Fibroblast of skin of scalp (primary cell): ENCODE measurements around the gene SGSM2.
A peak's percentile ranks its signal among the peaks of the same experiment; 100 is the strongest.

ENCODE experiments used
- DNase-seq: peaks from one replicate; pipeline ENCODE4 v3.0.0-alpha.2; 2013

SGSM2 gene

DNA sequence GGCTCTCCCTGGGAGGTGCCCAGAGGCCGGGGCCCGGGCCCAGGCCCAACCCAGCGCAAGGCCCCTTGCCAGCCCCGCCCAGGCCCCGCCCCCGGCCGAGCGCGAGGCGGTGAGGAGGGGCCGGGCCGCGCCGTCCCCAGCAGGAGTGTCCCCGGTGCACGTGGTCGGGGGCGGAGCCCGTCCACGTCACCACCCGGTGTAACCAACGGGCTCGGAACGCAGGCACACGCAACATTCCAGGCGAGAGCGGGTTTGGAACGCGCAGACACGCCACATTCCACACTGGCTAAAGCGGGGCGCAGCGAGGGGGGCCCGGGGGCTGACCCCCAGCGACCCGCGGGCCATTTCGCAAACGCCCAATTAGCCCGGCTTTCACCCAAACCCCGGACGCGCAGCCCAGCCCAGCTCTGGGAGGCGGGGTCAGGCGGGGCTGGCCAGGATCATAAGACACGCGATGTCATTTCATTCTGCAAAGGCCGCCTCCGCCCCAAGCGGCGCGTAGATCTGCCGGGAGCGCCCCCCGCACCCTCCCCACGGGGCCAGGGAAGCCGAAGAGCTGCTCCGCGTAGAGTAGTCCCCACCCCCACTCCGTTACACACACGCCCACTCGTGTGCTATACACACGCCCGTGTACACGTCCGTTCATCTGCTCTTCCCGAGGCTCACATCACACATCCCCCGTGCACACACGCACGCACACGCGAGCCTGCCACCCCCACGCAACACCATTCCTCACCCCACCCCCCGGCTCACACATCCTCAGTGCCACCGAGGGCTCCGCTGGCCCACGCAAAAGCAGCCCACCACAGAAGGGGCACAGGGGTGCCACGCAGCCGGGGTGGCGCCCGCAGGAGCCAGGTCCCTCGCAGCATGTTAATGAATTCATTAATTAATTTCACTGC is 62.5 kb downstream of the SGSM2 start:
- DNase-seq, result peak; percentile 96

DNA sequence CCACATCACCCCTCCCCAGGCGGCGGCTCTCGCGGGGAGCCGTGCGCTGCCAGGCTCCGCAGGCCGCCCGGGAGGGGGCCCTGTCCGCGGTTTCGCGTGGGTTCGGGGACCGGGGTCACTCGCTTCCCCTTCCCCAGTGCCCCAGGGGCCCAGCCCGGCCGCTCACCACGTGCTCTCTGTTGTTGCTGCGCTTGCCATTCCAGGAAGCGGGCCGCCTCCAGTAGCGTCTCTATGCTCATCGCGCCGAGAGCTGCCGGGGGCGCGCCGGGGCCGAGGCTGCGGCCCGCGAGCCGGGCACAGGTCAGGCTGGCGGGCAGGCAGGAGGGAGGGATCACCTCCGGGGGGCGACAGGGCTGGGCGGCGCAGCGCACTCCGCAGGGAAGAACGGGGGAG is 63.2 kb downstream of the SGSM2 start:
- DNase-seq, result peak; percentile 41

DNA sequence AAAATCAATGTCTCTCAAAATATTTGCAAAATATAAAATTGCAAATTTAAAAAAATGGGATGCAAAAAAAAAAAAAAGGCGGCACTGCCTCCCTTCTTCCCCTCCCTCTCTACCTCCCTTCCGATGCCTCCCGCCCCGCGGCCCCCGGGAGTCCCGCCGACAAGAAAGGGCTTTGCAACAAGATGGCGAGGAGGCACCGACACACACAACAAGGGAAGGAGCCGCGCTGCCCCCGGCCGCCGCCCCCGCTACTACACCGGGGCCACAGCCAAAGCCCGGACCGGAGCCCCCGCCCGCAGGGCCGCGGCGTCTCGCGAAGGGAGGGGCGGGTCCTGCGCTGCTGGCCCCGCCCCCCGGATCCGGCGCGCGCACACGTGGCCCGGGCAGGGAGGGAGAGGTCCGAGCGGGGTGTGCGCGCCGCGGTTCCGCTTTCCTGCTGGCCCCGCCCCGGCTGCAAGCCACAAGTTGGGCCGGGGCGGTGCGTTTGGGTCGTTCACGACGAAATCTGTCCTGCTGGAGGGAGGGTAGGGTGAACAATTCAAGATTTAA is 63.6 kb downstream of the SGSM2 start, which contains the start of gene MNT:
Gene MNT, minus strand, starts transcription at position 184 of the 549 bp plus-strand sequence. CDS start 348 bp downstream, outside the sequence.
- DNase-seq, result peak; percentile 97

DNA sequence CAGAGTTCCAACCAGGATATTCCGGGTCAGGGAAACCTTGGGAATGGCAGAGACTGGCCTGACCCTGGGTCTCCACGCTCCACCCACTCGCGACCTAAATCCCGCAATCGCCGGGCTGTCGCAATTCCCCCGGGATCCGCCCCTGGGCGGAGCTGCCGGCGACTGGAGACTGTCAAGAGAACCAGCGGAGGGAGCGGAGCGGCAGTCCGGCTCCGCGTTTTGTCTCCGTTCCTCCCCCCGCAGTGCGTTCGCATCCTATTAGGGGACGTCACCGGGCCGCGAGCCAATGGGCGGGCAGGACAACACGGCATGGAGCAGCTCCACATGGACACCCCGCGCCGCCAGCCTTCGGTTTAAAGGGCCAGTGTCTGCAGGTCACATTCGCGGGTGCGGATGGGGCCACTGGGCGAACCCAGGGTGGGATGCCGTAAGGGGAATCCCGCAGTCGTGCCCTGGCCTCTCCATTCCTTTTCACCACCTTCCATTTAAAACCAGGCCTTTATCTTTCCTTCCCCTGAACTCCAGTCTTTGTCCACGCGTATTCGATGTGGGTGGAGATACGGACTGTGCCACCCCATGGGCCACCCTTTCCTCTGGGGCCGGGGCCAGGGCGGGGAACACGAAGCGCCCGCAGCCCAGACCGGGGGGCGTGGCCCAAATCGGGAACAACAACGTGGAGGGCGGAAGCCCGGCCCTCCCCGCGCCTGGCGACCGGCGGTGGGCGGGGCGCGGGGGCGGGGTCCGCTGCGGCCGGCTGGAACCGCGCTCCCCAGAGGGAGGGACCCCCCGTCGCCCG is 64.3 kb downstream of the SGSM2 start:
- peak; percentile 100 for DNase-seq

DNA sequence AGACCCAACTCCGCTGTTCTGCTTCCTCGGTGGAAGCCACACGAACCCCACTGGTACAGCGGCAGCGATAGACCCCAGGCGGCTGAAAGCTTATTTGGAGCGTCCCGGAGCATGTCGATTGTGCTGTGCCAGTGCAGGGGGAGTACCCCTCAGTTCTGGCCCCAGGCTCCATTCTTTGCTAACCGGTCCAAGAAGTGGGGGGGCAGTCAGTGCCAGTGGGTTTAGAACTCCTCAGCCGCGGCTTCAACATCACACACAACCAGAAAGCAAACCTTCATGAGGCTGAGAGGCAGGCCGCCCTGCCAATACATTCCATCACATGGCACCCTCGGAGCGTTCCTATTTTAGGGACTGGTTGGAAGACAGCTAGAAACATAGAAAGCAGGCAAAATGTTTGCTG is 65.2 kb downstream of the SGSM2 start:
- no peak for DNase-seq

DNA sequence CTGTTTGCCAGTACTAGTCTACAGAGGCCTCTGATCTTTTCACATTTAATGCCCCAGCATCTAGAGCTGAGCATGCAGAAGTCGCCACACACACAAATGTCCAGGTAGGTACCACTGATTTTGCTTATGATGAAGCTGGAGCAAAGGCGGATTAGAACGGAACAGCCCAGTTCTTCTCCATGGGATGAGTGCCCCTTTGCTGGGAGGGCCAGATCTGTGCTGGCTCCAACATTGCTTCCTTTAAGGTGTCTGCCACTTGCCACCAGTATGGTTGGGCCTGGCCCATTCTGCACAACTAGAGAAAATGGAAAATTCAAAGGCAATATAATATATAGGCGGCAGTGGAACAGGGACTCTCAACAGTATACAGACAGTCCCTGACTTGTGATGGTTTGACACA is 65.7 kb downstream of the SGSM2 start:
- DNase-seq, result no peak

DNA sequence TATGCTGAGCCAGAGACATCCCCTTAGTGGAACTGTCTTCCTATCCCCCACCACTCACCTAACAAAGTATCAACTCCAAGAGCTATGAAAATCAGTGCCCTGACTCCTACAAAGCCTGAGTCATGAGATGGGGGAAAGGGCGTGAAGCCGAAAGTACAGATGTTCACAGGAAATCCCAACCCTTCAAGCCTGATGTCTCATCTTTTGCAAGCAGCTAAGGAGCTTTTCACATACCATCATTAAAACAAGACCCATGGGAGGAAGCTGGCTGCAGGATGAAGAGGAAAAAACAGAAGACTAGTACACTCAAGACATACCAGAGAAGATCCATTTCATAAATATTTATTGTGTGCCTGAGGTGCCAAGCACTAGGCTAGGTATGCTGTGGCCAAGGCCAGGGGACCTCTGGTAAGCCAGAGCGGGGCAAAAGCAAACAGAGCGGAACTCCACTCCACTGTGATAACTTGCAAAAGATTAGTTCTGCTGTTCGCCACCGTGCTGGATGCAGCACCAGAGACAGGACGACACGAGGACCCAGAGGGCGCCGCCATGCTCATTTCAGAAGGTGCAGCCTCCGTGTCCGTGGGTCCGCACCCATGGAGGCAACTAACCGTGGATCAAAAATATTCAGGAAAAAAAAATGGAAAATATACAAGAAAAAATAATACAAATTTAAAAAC is 68.1 kb downstream of the SGSM2 start:
- DNase-seq, result peak; percentile 90

DNA sequence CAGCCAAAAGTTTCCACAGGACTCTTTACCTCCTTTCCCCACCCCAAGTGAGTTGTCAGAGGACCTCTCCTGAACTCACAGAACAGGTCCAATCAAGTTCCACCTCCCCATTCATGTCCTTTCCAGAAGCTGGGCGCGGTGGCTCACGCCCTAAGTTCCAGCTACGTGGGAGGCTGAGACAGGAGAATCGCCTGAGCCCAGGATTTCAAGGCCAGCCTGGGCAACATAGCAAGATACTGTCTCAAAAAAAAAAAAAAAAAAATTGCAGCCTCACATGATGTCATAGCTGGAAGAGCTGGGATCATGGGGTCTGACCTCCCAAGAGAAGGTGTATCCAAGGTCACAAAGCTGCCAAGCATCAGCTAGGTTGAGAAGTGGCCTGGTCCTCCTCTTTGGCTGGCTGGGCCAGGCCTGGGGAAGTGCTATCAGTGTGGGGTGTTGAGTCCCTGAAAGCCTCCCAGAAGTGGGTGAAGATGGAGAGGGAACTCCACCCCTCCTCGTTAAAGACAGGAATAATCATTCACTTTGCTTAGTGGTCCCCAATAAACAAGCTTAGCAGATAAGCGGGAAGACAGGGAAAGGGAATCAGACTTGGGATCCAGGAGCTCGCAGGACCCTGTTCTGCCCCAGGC is 69.1 kb downstream of the SGSM2 start:
- no peak for DNase-seq

DNA sequence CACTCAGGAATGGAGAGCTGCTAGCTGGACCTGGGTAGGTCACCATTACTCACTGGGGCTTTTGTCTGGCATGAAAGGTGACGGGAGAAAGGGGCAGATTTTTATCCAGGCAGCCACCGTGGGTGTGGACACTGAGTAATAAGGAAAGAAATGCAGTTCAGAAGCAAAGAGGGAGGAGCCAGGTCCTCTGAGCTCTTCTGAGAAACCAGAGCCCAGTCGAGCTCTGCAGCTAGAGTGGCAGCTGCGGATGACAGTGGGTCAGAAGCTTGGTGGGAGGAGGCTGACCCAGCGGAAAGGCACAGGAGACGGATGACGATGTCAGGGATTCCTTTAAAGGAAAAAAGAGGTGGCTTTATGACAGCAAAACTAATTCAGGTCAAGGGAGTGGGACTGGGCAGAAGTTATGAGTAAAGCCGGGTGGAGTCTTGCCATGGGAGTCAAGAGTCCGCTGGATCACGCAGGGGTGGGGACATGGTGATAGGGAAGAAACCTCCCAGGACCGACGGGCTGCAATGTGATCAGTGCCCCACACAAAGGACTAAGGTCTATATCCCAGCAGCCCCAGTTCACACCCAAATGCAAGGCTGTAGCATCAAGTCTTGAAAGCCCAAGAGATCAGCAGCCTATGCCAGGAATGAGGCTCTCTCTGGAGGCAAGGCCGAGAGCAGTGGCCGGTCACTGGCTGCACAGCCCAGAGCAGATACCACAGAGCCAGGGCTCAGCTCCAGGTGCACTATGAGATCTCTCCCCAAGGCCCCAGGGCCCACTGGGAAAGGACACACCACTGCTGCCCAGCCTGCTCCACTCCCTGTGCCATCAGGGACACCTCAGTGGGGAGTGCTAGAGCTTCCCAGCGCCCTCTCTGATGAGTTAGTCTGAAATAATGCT is 69.8 kb downstream of the SGSM2 start:
- DNase-seq, result peak; percentile 86

DNA sequence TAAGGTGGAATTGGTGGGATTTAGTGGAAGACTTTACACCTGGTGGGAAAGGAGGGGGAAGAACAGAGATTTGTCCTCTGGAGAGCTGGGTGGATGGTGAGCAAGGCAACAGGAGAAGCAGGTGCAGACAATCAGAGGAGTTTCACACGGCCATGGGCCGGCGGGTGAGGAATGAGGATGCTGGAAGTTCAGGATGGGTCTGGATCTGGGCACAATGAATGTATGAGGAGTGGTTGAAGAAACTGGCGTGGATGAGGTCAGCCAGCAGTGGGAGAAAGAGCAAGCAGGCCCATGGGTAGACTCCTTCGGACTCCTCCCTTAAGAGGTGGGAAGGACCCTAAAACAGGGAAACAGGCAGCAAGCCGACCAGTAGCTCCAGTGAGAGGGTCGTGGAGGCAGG is 73.7 kb downstream of the SGSM2 start:
- no peak for DNase-seq

DNA sequence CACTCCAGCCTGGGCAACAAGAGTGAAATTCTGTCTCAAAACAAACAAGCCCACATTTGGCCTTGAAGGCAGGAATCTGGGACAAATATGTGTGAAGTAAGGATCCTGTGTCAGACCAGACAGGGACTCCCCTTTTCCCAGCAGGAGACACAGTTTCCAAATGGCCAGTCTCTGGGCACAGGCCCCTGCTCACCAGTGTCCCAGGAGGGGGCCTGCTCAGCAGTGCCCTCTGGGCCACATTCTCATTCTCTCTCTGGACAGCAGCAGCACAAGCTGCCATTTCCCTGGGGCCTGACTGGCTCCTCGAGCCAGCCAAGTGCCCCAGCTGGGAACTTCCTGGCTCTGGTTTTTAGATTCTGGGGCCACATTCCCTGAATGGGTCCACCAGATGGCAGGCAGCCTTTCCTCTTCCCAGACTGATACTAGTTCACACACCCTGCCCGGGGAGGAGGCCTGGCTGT is 75.3 kb downstream of the SGSM2 start:
- peak; percentile 67 for DNase-seq

DNA sequence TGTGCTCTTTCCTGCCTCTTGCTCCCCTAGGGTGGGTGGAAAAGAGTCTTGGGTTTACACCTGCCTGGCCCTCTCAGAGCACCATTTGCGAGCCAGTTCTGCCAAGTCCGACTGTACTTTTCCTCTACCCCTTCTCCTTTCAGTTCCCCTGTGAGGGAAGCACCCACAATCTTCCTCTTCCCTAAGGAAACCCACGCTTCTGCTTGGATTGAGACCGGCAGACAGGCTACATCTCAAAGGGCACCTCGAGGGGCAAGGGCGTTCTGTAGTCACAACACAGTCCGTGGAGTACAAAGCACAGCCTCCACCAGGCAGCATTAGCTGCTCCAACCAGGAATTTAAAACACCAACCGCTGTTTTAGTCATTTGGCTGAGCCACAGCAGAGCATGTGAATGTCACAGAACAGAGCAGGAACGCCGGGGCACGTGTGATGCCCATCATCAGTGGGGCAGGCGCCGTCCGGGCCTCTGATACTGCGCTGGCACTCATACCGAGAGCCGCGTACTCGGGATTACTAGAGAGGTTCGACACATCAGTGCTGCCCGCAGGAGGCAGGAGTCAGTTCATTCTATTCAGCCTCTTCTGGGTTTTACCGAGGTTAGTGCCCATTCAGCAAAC is 77.3 kb downstream of the SGSM2 start:
- DNase-seq, result no peak

DNA sequence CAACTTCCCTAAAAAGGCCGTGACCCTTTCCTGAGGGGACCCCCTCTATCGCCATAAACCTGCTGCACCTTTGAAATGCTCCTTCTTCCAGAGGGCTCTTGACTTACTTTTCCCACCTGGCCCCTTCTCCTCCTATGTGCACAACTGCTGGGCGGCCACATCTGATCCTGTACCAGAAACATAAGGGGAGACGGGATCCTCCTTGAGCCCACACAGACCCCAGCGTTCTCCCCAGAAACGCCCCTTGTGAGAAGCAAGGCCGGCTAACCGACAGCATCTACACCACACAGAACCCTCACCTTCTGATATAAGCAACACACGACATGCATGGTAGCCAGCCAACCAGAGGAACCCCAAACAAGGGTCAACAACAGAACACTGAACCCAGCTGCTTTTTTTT is 77.8 kb downstream of the SGSM2 start:
- no peak for DNase-seq

DNA sequence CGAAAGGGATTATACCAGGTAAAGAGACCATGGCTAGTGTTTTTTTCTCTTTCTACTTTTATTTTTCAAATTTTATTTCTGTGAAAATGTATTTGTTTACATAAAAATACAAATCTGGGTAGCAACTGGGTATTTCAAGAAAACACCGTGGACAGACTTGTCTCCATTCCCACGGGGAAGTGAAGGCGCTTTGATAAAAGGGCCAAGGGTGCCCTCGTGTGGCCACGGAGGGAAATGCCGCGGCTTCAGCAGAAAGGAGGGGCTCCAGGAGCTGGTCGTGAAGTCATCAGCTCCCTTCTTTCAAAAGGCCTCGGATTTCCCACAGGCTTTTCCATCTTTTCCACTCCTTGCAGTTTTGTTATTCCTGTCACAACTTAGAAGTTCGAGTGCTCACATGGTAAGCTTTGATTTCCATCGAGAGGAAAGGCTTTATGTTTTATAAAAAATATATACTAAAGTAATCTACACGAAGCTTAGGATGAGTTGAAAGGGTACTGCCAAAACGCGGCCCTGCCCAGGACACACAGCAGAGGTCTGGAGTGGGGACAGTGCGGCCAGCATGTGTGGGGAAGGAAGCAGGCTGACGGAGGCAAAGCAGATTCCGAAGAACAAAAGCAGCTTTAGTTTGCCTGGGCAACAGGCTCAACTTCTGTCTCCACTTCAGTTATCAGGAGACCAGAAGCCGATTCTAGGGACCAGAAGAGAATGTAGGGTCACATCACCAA is 78.9 kb downstream of the SGSM2 start:
- peak; percentile 85 for DNase-seq

DNA sequence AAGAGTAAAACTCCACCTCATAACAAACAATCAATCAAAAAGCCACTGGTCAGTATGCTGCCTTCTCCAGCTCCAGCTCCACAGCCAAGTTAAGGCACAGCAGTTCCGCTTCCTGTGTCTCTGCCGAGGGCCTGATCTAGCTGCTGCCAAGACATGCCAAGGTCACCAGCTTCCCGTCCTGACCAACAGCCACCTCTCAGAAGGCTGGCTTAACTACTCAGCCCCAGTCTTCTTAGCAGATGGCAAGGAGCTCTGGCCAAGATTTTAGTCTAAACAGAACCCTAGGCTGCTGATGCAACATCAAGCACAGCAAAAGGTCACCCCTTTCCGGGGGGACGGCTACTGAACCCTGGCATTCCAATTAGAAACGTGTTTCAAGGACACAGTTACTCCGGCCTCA is 81.3 kb downstream of the SGSM2 start:
- no peak for DNase-seq

DNA sequence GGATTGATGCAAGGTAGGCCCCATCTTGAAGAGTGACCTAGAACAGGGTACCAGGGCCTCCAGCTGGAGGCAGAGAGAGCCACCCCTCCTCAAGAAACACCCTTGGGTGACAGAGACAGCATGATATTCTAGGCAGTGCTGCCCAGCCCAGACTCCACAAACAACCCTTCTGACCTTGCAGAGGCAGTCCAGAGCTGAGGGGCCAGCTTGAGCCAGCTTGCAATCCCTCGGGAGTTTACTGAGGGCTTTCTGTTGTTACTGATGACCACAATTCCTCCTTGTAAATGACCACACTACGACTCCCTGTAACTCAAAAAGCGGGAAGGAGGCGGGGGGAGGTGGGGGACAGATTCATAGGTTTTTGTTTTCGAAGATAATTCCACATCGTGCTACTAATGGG is 82.2 kb downstream of the SGSM2 start:
- DNase-seq, result no peak

DNA sequence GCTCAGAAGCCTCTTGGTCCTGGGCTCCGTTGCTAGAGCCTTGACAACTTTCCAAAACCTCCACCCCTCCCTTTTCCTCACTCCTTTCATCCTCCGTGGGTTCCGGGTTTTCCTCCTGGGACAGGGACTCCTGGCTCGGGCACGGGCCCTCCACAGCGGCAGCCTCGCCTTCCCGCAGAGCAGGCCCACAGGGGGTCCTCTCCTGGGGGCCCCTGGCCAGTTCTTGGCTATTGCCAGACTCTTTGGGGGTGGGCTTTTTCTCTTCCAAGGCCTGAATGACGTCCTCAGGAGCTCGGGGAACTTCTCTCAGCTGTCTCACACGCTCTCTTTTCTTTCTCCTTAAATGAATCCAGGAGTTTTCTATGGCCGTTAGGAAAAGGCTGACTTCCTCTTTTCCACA is 82.9 kb downstream of the SGSM2 start:
- no peak for DNase-seq

DNA sequence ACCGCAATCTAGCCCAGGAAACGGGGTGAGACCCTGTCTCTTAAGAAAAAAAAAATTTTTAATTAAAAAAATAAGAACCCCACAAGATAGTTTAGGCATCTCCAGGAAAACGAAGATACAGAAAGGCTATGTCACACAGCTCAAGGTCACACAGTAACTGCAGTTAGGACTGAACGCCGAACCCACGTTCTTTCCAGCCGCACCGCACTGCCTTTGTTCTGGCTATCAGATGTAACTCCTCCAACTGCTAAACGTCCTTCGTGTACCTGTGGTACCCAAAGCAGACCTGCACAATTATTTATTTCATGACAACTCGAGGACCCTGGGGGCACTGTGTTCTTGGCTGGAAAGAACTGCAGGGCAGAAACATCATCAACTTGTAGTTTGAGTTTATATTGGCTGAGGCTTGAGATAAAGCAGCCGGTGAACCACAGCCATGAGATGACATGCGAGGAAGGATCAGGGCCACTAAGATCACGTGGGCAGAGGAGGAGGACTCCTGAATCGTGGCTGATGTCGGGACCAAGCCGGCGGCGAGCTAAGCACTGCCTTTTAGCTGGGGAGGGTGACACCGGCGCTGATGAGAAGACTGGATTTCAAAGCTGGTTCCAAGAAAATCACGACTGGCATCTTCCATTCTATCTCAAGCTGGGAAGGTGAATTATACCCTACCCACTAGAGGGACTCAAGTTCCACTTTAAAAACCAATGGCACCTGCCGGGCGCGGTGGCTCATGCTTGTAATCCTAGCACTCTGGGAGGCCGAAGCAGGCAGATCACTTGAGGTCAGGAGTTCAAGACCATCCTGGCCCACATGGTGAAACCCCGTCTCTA is 84.2 kb downstream of the SGSM2 start:
- no peak for DNase-seq

DNA sequence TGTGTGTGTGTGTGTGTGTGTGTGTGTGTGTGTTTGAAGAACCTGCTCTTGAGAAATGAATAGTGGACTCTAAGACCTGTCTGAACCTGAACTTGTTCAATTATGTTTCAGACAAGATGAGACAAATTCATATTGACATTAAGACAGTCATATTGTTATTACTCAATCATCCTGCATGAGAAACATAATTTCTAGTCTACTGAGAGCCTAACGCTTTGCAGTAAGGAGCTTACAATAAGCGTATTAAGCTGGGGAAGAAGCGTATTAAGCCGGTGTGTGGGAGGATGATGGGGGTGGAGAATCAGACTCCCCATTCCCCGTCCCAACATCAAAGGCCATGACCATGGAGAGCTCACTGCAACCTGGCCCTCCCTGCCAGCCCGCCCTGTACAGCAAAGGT is 86.0 kb downstream of the SGSM2 start:
- no peak for DNase-seq
